A673 (cell line): ENCODE measurements around the gene FILIP1. TPM values are rescaled to one million over a fixed set of nuclear protein-coding genes. Genes with fewer than 3 reads are reported as not detected.

ENCODE experiments used
- BruUV-seq: library from RNA; stranded (reverse); fragments of 400-500 nt; replicated peaks from 2 replicates; lab custom pipeline; 2021; lab: Mats Ljungman, UMichigan
- CTCF ChIA-PET: fragments of 300-600 bp; sonication (Branson Sonifier 250); formaldehyde crosslinking; loops from one replicate; lab custom pipeline; 2022; ENCODE audit warnings: antibody characterized with exemption; lab: Charles Lee
- POLR2A ChIA-PET: fragments of 300-600 bp; sonication (Branson Sonifier 250); formaldehyde crosslinking; loops from one replicate; lab custom pipeline; 2022; ENCODE audit warnings: antibody characterized with exemption; ENCODE audit not compliant: low non-redundant PET; lab: Charles Lee
- DNase-seq: peaks from one replicate; pipeline ENCODE4 v3.0.0-alpha.2; 2015; ENCODE audit warnings: low spot score
- H3K27ac ChIP-seq: fragments of 200-600 bp; sonication (generic); 2 replicates; pipeline ENCODE4 v1.5.1; 2016; ENCODE audit warnings: mixed run types, low read depth, mild to moderate bottlenecking, mixed read lengths, antibody characterized with exemption, low read length; ENCODE audit not compliant: poor library complexity, severe bottlenecking
- H3K27me3 ChIP-seq: fragments of 200-600 bp; sonication (generic); replicated peaks from 2 replicates; pipeline ENCODE4 v1.6.1; 2017; ENCODE audit warnings: mixed run types, low read depth, mild to moderate bottlenecking, mixed read lengths, antibody characterized with exemption, low read length; ENCODE audit not compliant: insufficient read depth, poor library complexity
- H3K36me3 ChIP-seq: fragments of 200-600 bp; sonication (generic); 2 replicates; pipeline ENCODE4 v1.6.1; 2016; ENCODE audit warnings: mixed run types, mild to moderate bottlenecking, mixed read lengths, antibody characterized with exemption, low read length; ENCODE audit not compliant: insufficient read depth, poor library complexity, severe bottlenecking
- H3K4me1 ChIP-seq: fragments of 200-600 bp; sonication (generic); 2 replicates; pipeline ENCODE4 v1.6.1; 2017; ENCODE audit warnings: mixed run types, mild to moderate bottlenecking, mixed read lengths, antibody characterized with exemption, low read length; ENCODE audit not compliant: insufficient read depth, poor library complexity, severe bottlenecking
- H3K4me3 ChIP-seq: fragments of 200-600 bp; sonication (generic); 2 replicates; pipeline ENCODE4 v1.5.1; 2016; ENCODE audit warnings: low read depth, mixed run types, mild to moderate bottlenecking, mixed read lengths, low read length; ENCODE audit not compliant: poor library complexity, severe bottlenecking
- H3K9me3 ChIP-seq: fragments of 200-600 bp; sonication (generic); 2 replicates; pipeline ENCODE4 v1.6.1; 2016; ENCODE audit warnings: mixed run types, low read depth, mild to moderate bottlenecking, mixed read lengths, antibody characterized with exemption, low read length; ENCODE audit not compliant: poor library complexity, severe bottlenecking
- CTCF ChIP-seq: fragments of 300-800, 200-600 bp; sonication (generic); conservative IDR thresholded peaks from 2 replicates; pipeline ENCODE4 v1.5.1; 2017; ENCODE audit warnings: low read depth, mild to moderate bottlenecking, antibody characterized with exemption, low read length, moderate library complexity, mixed read lengths
- EZH2 ChIP-seq: fragments of 200-600 bp; sonication (generic); IDR thresholded peaks from 2 replicates; pipeline ENCODE4 v1.6.1; 2017; ENCODE audit warnings: borderline replicate concordance, low read depth, mild to moderate bottlenecking, mixed read lengths, antibody characterized with exemption, low read length; ENCODE audit not compliant: poor library complexity, severe bottlenecking
- intact Hi-C: fragments of 100-400 bp; cut with micrococcal nuclease; formaldehyde crosslinking; loops from one replicate; pipeline ENCODE4 v1.10.0; 2022; ENCODE audit not compliant: unreplicated experiment
- total RNA-seq: library from RNA; stranded (reverse); gene quantifications from 2 replicates; pipeline ENCODE4 v1.2.3, GENCODE V29; 2021

The FILIP1 gene
- total RNA-seq, 1 experiment from 2014 or later, result 0.32 TPM

- CTCF ChIA-PET, result no interaction called here
- POLR2A ChIA-PET, result no interaction called here
Observed at GRCh38 chr6:75301088-75301487, 192.5 kb downstream of the FILIP1 start.

GRCh38 chr6:75300531-75300855 lies 193.1 kb downstream of the FILIP1 start:
- H3K4me3 ChIP-seq, result no peak overlapping the region
- POLR2A ChIA-PET, result no interaction called here
- BruUV-seq, result no TSS peak
- no peaks in the 10 kb centered on the region for H3K36me3 ChIP-seq
- no peak for DNase-seq
- CTCF ChIA-PET, result no interaction called here
- H3K27me3 ChIP-seq, result no peaks in the 10 kb centered on the region
- H3K4me1 ChIP-seq, result peaks cover 4% of the 10 kb centered on the region
- H3K27ac ChIP-seq, result no peak overlapping the region
- no peak for TF ChIP-seq CTCF
- TF ChIP-seq EZH2, result no peak
- H3K9me3 ChIP-seq, result no peaks in the 10 kb centered on the region
- intact Hi-C loops, result no loop called here

More at GRCh38 chr6:75301088-75301487, 192.5 kb downstream of the FILIP1 start:
- DNase-seq, result no peak
- no peak for TF ChIP-seq CTCF
- no TSS peak for BruUV-seq
- intact Hi-C loops, result no loop called here
- H3K27me3 ChIP-seq, result no peaks in the 10 kb centered on the region
- no peaks in the 10 kb centered on the region for H3K36me3 ChIP-seq
- H3K4me1 ChIP-seq, result peaks cover 4% of the 10 kb centered on the region
- no peaks in the 10 kb centered on the region for H3K9me3 ChIP-seq
- H3K4me3 ChIP-seq, result no peak overlapping the region
- no peak overlapping the region for H3K27ac ChIP-seq

GRCh38 chr6:75299801-75300530 lies 193.6 kb downstream of the FILIP1 start:
- no peak for TF ChIP-seq EZH2
- no peak for TF ChIP-seq CTCF
- intact Hi-C loops, result no loop called here
- no peaks in the 10 kb centered on the region for H3K9me3 ChIP-seq
- no peak overlapping the region for H3K27ac ChIP-seq
- POLR2A ChIA-PET, result no interaction called here
- H3K4me1 ChIP-seq, result peaks cover 4% of the 10 kb centered on the region
- BruUV-seq, result no TSS peak
- no peaks in the 10 kb centered on the region for H3K27me3 ChIP-seq
- no peak overlapping the region for H3K4me3 ChIP-seq
- DNase-seq, result no peak
- H3K36me3 ChIP-seq, result no peaks in the 10 kb centered on the region
- CTCF ChIA-PET, result no interaction called here
